GM23338 (cell line): Measurements from ENCODE around the gene TRIM39.

Experiments used
- CREB1 ChIP-seq: fragments of 250-450 bp; sonication (Bioruptor Pico); IDR thresholded peaks from 2 replicates; pipeline ENCODE4 v1.5.0; 2020; ENCODE audit warnings: low read depth, mild to moderate bottlenecking, moderate library complexity
- CTCF ChIP-seq, 2 experiments: fragments of 200-600 bp in 1 of 2; sonication (generic) in 1 of 2; conservative IDR thresholded peaks; 2 replicates each; pipeline versions ENCODE4 v1.5.1 to v1.6.1; 2016 to 2017; ENCODE audit warnings: antibody characterized with exemption in 2 of 2, low read depth in 2 of 2, mild to moderate bottlenecking in 2 of 2, moderate library complexity in 1 of 2
- ETS1 ChIP-seq: IDR thresholded peaks from 2 replicates; pipeline ENCODE4 v1.6.1; 2016; ENCODE audit warnings: antibody characterized with exemption
- EZH2 ChIP-seq: fragments of 200-600 bp; sonication (generic); IDR thresholded peaks from one replicate; pipeline ENCODE4 v1.8.0; 2017; ENCODE audit warnings: antibody characterized with exemption, mild to moderate bottlenecking, low read depth; ENCODE audit not compliant: unreplicated experiment
- EZH2phosphoT487 ChIP-seq: fragments of 200-600 bp; sonication (generic); IDR thresholded peaks from one replicate; pipeline ENCODE4 v1.8.1; 2018; ENCODE audit warnings: antibody characterized with exemption; ENCODE audit not compliant: unreplicated experiment
- JUNB ChIP-seq: IDR thresholded peaks from one replicate; pipeline ENCODE4 v1.6.1; 2016; ENCODE audit warnings: antibody characterized with exemption; ENCODE audit not compliant: unreplicated experiment
- NANOG ChIP-seq: IDR thresholded peaks from 2 replicates; pipeline ENCODE4 v1.6.1; 2016; ENCODE audit warnings: antibody characterized with exemption, borderline replicate concordance
- POLR2AphosphoS5 ChIP-seq: IDR thresholded peaks from 2 replicates; pipeline ENCODE4 v1.6.1; 2016; ENCODE audit warnings: antibody characterized with exemption, low read depth
- REST ChIP-seq: IDR thresholded peaks from one replicate; pipeline ENCODE4 v1.6.1; 2018; ENCODE audit warnings: antibody characterized with exemption; ENCODE audit not compliant: unreplicated experiment
- STAT1 ChIP-seq: IDR thresholded peaks from one replicate; pipeline ENCODE4 v1.6.1; 2016; ENCODE audit warnings: antibody characterized with exemption; ENCODE audit not compliant: unreplicated experiment
- ZNF114 ChIP-seq: fragments of 250-450 bp; sonication (Bioruptor Pico); IDR thresholded peaks from 2 replicates; pipeline ENCODE4 v1.5.0; 2020; ENCODE audit warnings: mild to moderate bottlenecking, moderate library complexity
- ZNF331 ChIP-seq: fragments of 250-450 bp; sonication (Bioruptor Pico); IDR thresholded peaks from 2 replicates; pipeline ENCODE4 v1.5.0; 2020; ENCODE audit warnings: low read depth, mild to moderate bottlenecking, moderate library complexity
- ZNF462 ChIP-seq: fragments of 250-450 bp; sonication (Bioruptor Pico); IDR thresholded peaks from 2 replicates; pipeline ENCODE4 v1.5.0; 2020; ENCODE audit warnings: mild to moderate bottlenecking, moderate library complexity

GRCh38 chr6:30311671-30312070 lies 15.1 kb upstream of the TRIM39 start:
- no peak for TF ChIP-seq POLR2AphosphoS5
- no peak for TF ChIP-seq CTCF (conservative IDR thresholded peaks at IDR 0.05; ENCODE audit: low read depth in 2 of 2)
- no peak for TF ChIP-seq REST
- TF ChIP-seq EZH2, result no peak
- no peak for TF ChIP-seq CREB1 (CRISPR knock-in tag)
- TF ChIP-seq JUNB, result no peak
- TF ChIP-seq EZH2phosphoT487, result no peak
- no peak for TF ChIP-seq ETS1
- no peak for TF ChIP-seq NANOG
- TF ChIP-seq ZNF331 (CRISPR knock-in tag), result no peak
- TF ChIP-seq ZNF462, result no peak
- TF ChIP-seq STAT1, result no peak
- TF ChIP-seq ZNF114 (CRISPR knock-in tag), result no peak
